ENCODE measurements around the gene SLC22A14. TPM values are rescaled to one million over a fixed set of nuclear protein-coding genes. Genes with fewer than 3 reads are reported as not detected.
A peak's percentile ranks its signal among the peaks of the same experiment; 100 is the strongest.

SLC22A14 gene
- not detected in 2 replicates for total RNA-seq (ENCODE audit: low replicate concordance)

GRCh38 chr3:38281895-38282686, at the start of gene SLC22A14:
SLC22A14 (plus strand) TSS chr3:38282294; CDS start chr3:38306027, 23,733 bp downstream.
- Mint-ChIP-seq H3K4me3 (no peak within 1 kb of the TSS), H3K27ac (peak within 1 kb of the TSS; percentile 46), H3K27me3 (ENCODE audit: insufficient read depth, low read depth) (peaks cover 3% of the 10 kb centered on the region), H3K4me1 (no peaks in the 10 kb centered on the region), H3K9me3 (no peaks in the 10 kb centered on the region), H3K36me3 (peaks cover 3% of the 10 kb centered on the region)
- Histone ChIP-seq H3K27me3 (no peaks in the 10 kb centered on the region), H3K9me3 (ENCODE audit: low read depth) (no peaks in the 10 kb centered on the region), H3K27ac (no peak within 1 kb of the TSS), H3K36me3 (no peaks in the 10 kb centered on the region), H3K4me1 (no peaks in the 10 kb centered on the region), H3K4me2 (no peak within 1 kb of the TSS), H2AFZ (replicated peaks) (no peak within 1 kb of the TSS), H4K20me1 (ENCODE audit: low read depth) (no peaks in the 10 kb centered on the region), H3F3A (ENCODE audit: low read depth) (no peaks in the 10 kb centered on the region), H3K9ac (no peak within 1 kb of the TSS), H3K4me3 (no peak within 1 kb of the TSS), H3K79me2 (ENCODE audit: low read depth) (no peaks in the 10 kb centered on the region)
- DNase-seq (ENCODE audit: low spot score), result peak; percentile 16
- TF ChIP-seq EZH2phosphoT487 (IDR thresholded peaks at IDR 0.05) (no peak), EZH2 (IDR thresholded peaks at IDR 0.05) (no peak)
- TF ChIP-seq, protein P1, sequence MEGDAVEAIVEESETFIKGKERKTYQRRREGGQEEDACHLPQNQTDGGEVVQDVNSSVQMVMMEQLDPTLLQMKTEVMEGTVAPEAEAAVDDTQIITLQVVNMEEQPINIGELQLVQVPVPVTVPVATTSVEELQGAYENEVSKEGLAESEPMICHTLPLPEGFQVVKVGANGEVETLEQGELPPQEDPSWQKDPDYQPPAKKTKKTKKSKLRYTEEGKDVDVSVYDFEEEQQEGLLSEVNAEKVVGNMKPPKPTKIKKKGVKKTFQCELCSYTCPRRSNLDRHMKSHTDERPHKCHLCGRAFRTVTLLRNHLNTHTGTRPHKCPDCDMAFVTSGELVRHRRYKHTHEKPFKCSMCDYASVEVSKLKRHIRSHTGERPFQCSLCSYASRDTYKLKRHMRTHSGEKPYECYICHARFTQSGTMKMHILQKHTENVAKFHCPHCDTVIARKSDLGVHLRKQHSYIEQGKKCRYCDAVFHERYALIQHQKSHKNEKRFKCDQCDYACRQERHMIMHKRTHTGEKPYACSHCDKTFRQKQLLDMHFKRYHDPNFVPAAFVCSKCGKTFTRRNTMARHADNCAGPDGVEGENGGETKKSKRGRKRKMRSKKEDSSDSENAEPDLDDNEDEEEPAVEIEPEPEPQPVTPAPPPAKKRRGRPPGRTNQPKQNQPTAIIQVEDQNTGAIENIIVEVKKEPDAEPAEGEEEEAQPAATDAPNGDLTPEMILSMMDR (IDR thresholded peaks at IDR 0.05), result peak; percentile 28

DNA sequence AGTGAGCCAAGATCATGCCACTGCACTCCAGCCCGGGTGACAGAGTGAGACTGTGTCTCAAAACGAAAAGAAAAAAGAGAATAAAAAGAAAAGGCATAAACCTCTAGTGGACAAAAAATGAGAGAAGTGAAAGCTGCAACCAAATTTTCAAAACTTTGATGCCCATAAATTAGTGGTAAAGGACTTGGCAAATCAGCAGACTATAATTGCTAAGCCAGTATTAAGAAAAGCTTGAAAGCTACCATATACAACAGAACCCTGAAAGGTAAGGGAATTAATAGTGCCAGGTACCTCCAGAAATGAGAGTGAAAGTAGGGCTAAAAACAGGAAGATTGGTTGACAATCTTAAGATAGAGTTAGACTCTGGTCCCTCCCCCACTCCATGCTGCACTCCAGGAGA, 49.4 kb upstream of the SLC22A14 start:
- Histone ChIP-seq H3K27me3 (no peaks in the 10 kb centered on the region), H3K4me3 (no peak overlapping the region), H3K9ac (no peak overlapping the region), H3K36me3 (peaks cover 12% of the 10 kb centered on the region), H4K20me1 (ENCODE audit: low read depth) (no peaks in the 10 kb centered on the region), H2AFZ (replicated peaks) (no peak overlapping the region), H3K79me2 (ENCODE audit: low read depth) (no peaks in the 10 kb centered on the region), H3K9me3 (ENCODE audit: low read depth) (no peaks in the 10 kb centered on the region), H3K4me2 (no peak overlapping the region), H3F3A (ENCODE audit: low read depth) (no peaks in the 10 kb centered on the region), H3K27ac (no peak overlapping the region), H3K4me1 (no peaks in the 10 kb centered on the region)
- Mint-ChIP-seq H3K27me3 (ENCODE audit: insufficient read depth, low read depth) (no peaks in the 10 kb centered on the region), H3K27ac (no peak overlapping the region), H3K4me1 (no peaks in the 10 kb centered on the region), H3K36me3 (peaks cover 31% of the 10 kb centered on the region), H3K9me3 (no peaks in the 10 kb centered on the region), H3K4me3 (no peak overlapping the region)
- TF ChIP-seq EZH2 (IDR thresholded peaks at IDR 0.05), result no peak
- no peak for TF ChIP-seq EZH2phosphoT487 (IDR thresholded peaks at IDR 0.05)
- TF ChIP-seq, protein P1 (IDR thresholded peaks at IDR 0.05), result no peak
- DNase-seq (ENCODE audit: low spot score), result no peak

GRCh38 chr3:38235466-38235865, 46.6 kb upstream of the SLC22A14 start:
- TF ChIP-seq, protein P1 (IDR thresholded peaks at IDR 0.05), result no peak
- TF ChIP-seq EZH2phosphoT487 (IDR thresholded peaks at IDR 0.05) (no peak), EZH2 (IDR thresholded peaks at IDR 0.05) (no peak)
- Histone ChIP-seq H3K36me3 (peaks cover 20% of the 10 kb centered on the region), H3K4me1 (no peaks in the 10 kb centered on the region), H2AFZ (replicated peaks) (no peak overlapping the region), H3K4me3 (no peak overlapping the region), H3K27ac (no peak overlapping the region), H3F3A (ENCODE audit: low read depth) (no peaks in the 10 kb centered on the region), H3K9ac (no peak overlapping the region), H3K79me2 (ENCODE audit: low read depth) (no peaks in the 10 kb centered on the region), H4K20me1 (ENCODE audit: low read depth) (no peaks in the 10 kb centered on the region), H3K9me3 (ENCODE audit: low read depth) (no peaks in the 10 kb centered on the region), H3K4me2 (no peak overlapping the region), H3K27me3 (no peaks in the 10 kb centered on the region)
- Mint-ChIP-seq H3K27ac (no peak overlapping the region), H3K36me3 (peaks cover 55% of the 10 kb centered on the region), H3K4me1 (no peaks in the 10 kb centered on the region), H3K27me3 (ENCODE audit: insufficient read depth, low read depth) (no peaks in the 10 kb centered on the region), H3K9me3 (peaks cover 11% of the 10 kb centered on the region), H3K4me3 (no peak overlapping the region)
- no peak for DNase-seq (ENCODE audit: low spot score)
